CD4-positive, alpha-beta memory T cell (primary cell): ENCODE results near the gene FAM171A2. TPM values are rescaled to one million over a fixed set of nuclear protein-coding genes. Genes with fewer than 3 reads are reported as not detected.

Source experiments
- CTCF ChIA-PET: fragments of 350-600 bp; sonication (Branson Sonifier 250); formaldehyde crosslinking; loops from one replicate; lab custom pipeline; 2021; ENCODE audit warnings: inconsistent platforms; ENCODE audit not compliant: partially characterized antibody; lab: Charles Lee
- POLR2A ChIA-PET: fragments of 350-600 bp; sonication (Branson Sonifier 250); formaldehyde crosslinking; loops from one replicate; lab custom pipeline; 2021; ENCODE audit not compliant: partially characterized antibody; lab: Charles Lee
- DNase-seq, 5 donors: peaks; one replicate each; pipeline versions ENCODE4 v3.0.0 to v3.0.0-alpha.2; 2020 to 2022; ENCODE audit warnings: mixed read lengths in 1 of 5
- H3K27ac ChIP-seq: one replicate; pipeline ENCODE4 v1.7.0; 2013; ENCODE audit warnings: low read depth, low read length
- H3K27me3 ChIP-seq: 2 replicates; pipeline ENCODE4 v1.7.0; 2013; ENCODE audit warnings: mild to moderate bottlenecking, low read length, moderate library complexity; ENCODE audit not compliant: insufficient read depth
- H3K36me3 ChIP-seq: 2 replicates; pipeline ENCODE4 v1.7.0; 2013; ENCODE audit warnings: mild to moderate bottlenecking, low read length, moderate library complexity; ENCODE audit not compliant: insufficient read depth
- H3K4me1 ChIP-seq: 2 replicates; pipeline ENCODE4 v1.7.0; 2013; ENCODE audit warnings: mild to moderate bottlenecking, low read length, moderate library complexity; ENCODE audit not compliant: insufficient read depth
- H3K4me3 ChIP-seq, 2 donors: one replicate each; pipeline ENCODE4 v1.7.0; 2013; ENCODE audit warnings: low read length in 2 of 2, mild to moderate bottlenecking in 1 of 2
- H3K9me3 ChIP-seq, 2 donors: one replicate each; pipeline ENCODE4 v1.7.0; 2013; ENCODE audit warnings: low read length in 2 of 2, control low read depth in 1 of 2; ENCODE audit not compliant: control insufficient read depth in 1 of 2
- H3K27ac Mint-ChIP-seq, 7 donors: one replicate each; pipeline ENCODE4 v1.8.0; 2020 to 2021; ENCODE audit warnings: mixed read lengths in 7 of 7, mild to moderate bottlenecking in 6 of 7, inconsistent platforms in 3 of 7, moderate library complexity in 3 of 7
- H3K27me3 Mint-ChIP-seq, 2 donors: one replicate each; pipeline ENCODE4 v1.8.0; 2020 to 2021; ENCODE audit warnings: mixed read lengths in 2 of 2
- H3K36me3 Mint-ChIP-seq, 2 donors: one replicate each; pipeline ENCODE4 v1.8.0; 2020 to 2021; ENCODE audit warnings: mixed read lengths in 2 of 2, inconsistent platforms in 1 of 2, mild to moderate bottlenecking in 1 of 2
- H3K4me1 Mint-ChIP-seq, 4 donors: one replicate each; pipeline ENCODE4 v1.8.0; 2020 to 2021; ENCODE audit warnings: mixed read lengths in 4 of 4, mild to moderate bottlenecking in 1 of 4
- H3K4me3 Mint-ChIP-seq, 8 donors: one replicate each; pipeline ENCODE4 v1.8.0; 2020 to 2021; ENCODE audit warnings: mixed read lengths in 8 of 8, mild to moderate bottlenecking in 7 of 8, moderate library complexity in 6 of 8, inconsistent platforms in 3 of 8
- H3K9me3 Mint-ChIP-seq, 8 donors: one replicate each; pipeline ENCODE4 v1.8.0; 2020 to 2021; ENCODE audit warnings: mixed read lengths in 8 of 8, mild to moderate bottlenecking in 5 of 8, inconsistent platforms in 3 of 8, moderate library complexity in 1 of 8
- intact Hi-C: fragments of 100-400 bp; cut with micrococcal nuclease; formaldehyde crosslinking; loops from one replicate; pipeline ENCODE4 v1.15.1; 2023
- polyA plus RNA-seq, 2 donors: library from polyadenylated mRNA; unstranded; fragments of 300-500 nt; fragmentation: Illumina TruSeq; gene quantifications; one replicate each; pipeline ENCODE4 v1.2.3, GENCODE V29; 2021
- total RNA-seq, 2 experiments: library from RNA; stranded (reverse); gene quantifications; one replicate each; pipeline ENCODE4 v1.2.3, GENCODE V29; 2021

FAM171A2 gene
- total and polyA plus RNA-seq, 4 experiments from 2014 or later = 0.13 to 0.72 (median 0.52) TPM; not detected in 1

DNA sequence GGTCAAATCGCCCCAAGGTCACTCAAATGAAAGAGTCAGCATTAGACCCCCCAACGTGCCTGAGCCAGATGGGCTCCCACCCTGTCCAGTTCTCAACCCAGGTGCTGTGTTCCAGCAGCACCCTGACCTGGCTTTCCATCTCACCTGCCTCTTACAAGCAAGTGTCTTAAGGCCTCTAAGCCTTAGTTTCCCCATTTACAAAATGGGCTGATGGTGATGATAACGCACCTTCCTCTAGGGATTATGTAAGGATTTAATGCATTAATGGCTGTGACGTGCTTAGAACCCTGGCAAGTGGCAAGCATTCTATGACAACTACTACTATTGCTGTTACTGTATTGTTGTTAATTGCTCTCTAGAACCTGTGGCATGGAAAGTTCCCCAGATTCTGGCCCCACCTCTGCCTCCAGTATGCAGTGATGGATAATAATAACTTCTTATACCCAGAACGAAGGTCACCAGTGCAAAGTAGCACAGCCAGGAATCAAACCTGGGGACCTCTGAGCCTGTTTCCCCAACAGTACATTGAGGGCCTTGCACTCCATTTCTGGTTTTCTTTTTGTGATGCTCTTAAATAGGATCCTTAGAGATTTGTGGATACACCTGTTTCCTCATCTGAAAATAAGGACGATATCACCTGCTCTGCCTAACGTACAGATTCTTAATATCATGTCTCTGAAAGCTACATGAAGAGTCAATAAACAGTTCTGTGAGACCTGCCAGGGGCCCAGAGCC lies 35.8 kb downstream of the FAM171A2 start:
- POLR2A ChIA-PET = interaction anchor here (0.6 to 8.0 kb wide), 10 partner anchors 19 to 126 kb away, joined by 3 to 209 read pairs (median 9); partner anchors contain the start of genes RUNDC3A and UBTF

DNA sequence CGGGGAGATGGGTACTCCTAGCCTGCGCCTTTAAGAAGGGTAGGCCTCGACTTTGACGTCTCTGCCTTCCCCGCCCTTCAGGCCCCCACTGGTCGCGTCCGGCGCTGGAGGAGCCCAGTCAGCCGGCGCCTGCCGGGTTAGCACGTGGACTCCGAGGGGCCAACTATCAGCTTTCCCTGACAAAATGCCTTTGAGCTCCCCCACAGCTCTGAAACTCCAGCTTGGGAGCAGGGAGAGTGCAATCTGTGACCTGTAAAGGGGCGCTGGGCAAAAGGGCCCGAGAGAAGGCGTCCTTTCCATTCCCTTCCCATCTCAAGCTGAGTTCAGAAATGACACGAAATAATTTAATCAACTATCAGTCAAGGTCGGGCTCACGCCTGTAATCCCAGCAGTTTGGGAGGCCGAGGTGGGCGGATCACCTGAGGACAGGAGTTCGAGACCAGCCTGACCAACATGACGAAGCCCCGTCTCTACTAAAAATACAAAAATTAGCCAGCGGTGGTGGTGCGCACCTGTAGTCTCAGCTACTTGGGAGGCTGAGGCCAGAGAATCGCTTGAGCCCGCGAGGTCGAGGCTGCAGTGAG lies 36.7 kb downstream of the FAM171A2 start:
- Histone ChIP-seq H3K36me3 (no peaks in the 10 kb centered on the region), H3K27me3 (no peaks in the 10 kb centered on the region), H3K27ac (peak overlapping the region; percentile 46), H3K9me3 (no peaks in the 10 kb centered on the region), H3K4me3 (no peak overlapping the region), H3K4me1 (peaks cover 13% of the 10 kb centered on the region)
- H3K36me3 Mint-ChIP-seq = peaks cover 0 to 15% of the 10 kb centered on the region in 2 donors
- peak; percentile 92 to 96 (median 95) for DNase-seq
- peak overlapping the region; percentile 83 to 99 (median 91) for H3K27ac Mint-ChIP-seq
- no peaks in the 10 kb centered on the region for H3K27me3 Mint-ChIP-seq
- H3K9me3 Mint-ChIP-seq = no peaks in the 10 kb centered on the region
- intact Hi-C loops = loop anchor here (1.0 kb wide), 2 partner anchors 109 to 186 kb away; partner anchors contain the start of gene HROB
- POLR2A ChIA-PET = interaction anchor here (0.6 to 8.0 kb wide), 23 partner anchors 9 to 257 kb away, joined by 3 to 209 read pairs (median 5); partner anchors contain the start of genes ATXN7L3, G6PC3, GPATCH8 and GRN
- H3K4me3 Mint-ChIP-seq = peak overlapping the region; percentile 67 to 92 (median 80)
- peaks cover 12 to 43% (median 28%) of the 10 kb centered on the region in 4 donors for H3K4me1 Mint-ChIP-seq
- CTCF ChIA-PET = interaction anchor here (0.7 to 5.3 kb wide), 9 partner anchors 18 to 204 kb away, joined by 3 to 45 read pairs (median 5); partner anchors contain the start of genes GRN and HDAC5

More for the DNA sequence above, 35.8 kb downstream of the FAM171A2 start:
- Mint-ChIP-seq H3K4me3 (peak overlapping the region in 7 of 8 donors; percentile 24 to 66 (median 46)), H3K36me3 (peaks cover 0 to 11% of the 10 kb centered on the region in 2 donors), H3K9me3 (no peaks in the 10 kb centered on the region), H3K27ac (peak overlapping the region; percentile 53 to 82 (median 64)), H3K27me3 (no peaks in the 10 kb centered on the region), H3K4me1 (peaks cover 10 to 43% (median 25%) of the 10 kb centered on the region in 4 donors)
- H3K27ac ChIP-seq = no peak overlapping the region
- CTCF ChIA-PET = interaction anchor here (0.6 to 6.2 kb wide), 8 partner anchors 18 to 142 kb away, joined by 3 to 107 read pairs (median 4); partner anchors contain the start of genes GRN and TMUB2
- no peaks in the 10 kb centered on the region for H3K9me3 ChIP-seq
- no peaks in the 10 kb centered on the region for H3K27me3 ChIP-seq
- H3K4me3 ChIP-seq = no peak overlapping the region
- H3K4me1 ChIP-seq = peaks cover 13% of the 10 kb centered on the region
- intact Hi-C loops = no loop called here
- no peak for DNase-seq
- H3K36me3 ChIP-seq = no peaks in the 10 kb centered on the region

DNA sequence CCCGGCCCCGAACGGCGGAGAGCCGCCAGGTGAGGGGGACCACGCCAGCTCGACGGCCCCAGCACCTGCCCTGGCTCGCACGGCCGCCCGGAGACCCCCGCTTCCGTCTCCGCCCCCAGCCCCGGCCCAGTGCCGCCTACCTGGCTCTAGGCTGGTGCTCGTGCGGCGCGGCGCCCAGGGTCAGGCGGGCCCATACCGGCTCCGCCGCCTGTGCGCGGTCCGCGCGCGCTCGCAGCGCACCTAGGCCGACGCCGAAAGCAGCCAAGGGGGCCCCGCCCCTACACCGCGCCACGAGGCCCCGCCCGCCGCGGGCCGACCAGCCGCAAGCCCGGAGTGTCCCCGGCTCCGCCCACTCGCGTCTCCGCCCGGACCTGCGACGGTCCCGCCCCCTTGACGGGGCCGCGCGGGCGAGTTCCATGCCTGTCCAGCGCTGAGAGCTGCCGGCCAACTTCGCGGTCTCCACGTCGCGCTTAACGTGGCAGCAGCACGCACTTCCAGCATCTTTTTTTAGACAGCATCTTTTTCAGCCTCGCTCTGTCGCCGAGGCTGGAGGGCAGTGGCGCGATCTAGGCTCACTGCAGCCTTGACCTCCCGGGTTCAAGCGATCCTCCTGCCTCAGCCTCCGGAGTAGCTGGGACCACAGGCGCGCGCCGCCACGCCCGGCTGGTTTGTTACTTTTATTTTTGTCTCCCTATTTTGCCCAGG lies 38.9 kb downstream of the FAM171A2 start, which contains the start of gene SLC25A39:
TSS of gene SLC25A39 (minus strand) at position 253 of the 705 bp plus-strand sequence. CDS start 1,261 bp downstream, outside the sequence.
- DNase-seq = peak; percentile 88 to 98 (median 94)
- H3K27me3 ChIP-seq = no peaks in the 10 kb centered on the region
- peaks cover 10% of the 10 kb centered on the region for H3K36me3 ChIP-seq
- Mint-ChIP-seq H3K27ac (peak within 1 kb of the TSS; percentile 97 to 99 (median 98)), H3K4me3 (peak within 1 kb of the TSS; percentile 91 to 96 (median 92)), H3K36me3 (peaks cover under 1 to 22% of the 10 kb centered on the region in 2 donors), H3K27me3 (no peaks in the 10 kb centered on the region), H3K9me3 (no peaks in the 10 kb centered on the region), H3K4me1 (peaks cover 7 to 41% (median 23%) of the 10 kb centered on the region in 4 donors)
- CTCF ChIA-PET = interaction anchor here (0.5 to 5.3 kb wide), 4 partner anchors 20 to 139 kb away, joined by 3 to 45 read pairs (median 7); partner anchors contain the start of genes GRN and UBTF
- intact Hi-C loops = loop anchor here (1.0 kb wide), 4 partner anchors 16 to 201 kb away; partner anchors contain the start of genes HDAC5, RUNDC3A and TMUB2
- POLR2A ChIA-PET = interaction anchor here (0.7 to 8.0 kb wide), 14 partner anchors 9 to 202 kb away, joined by 3 to 209 read pairs (median 6); partner anchors contain the start of genes ATXN7L3, GRN, HDAC5 and RUNDC3A
- no peaks in the 10 kb centered on the region for H3K9me3 ChIP-seq
- H3K4me3 ChIP-seq = peak within 1 kb of the TSS; percentile 47 to 76
- H3K4me1 ChIP-seq = peaks cover 13% of the 10 kb centered on the region
- H3K27ac ChIP-seq = peak within 1 kb of the TSS; percentile 91

DNA sequence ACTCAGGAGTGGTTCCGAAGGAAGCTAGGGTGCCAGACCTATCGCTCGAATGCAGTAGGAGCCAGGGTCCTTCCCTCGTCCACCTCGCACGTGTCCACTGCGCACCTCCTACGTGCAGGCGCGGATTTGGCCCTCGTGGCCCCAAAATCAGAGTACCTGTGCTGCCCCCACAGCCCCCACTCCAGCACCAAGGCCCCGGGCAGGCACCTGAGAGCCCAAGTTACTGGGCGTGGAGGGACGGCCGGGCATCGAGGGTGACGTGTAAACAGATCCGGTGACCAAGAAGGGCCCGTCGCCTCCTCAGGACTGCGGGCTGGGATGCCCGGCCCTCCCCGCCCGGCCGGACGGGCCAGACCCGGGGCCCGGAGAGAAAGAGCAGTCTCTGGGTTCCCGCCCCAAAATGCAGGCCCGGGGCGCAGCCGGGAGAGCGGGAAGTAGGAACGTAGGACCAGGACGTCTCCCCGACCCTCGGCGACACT lies 39.5 kb downstream of the FAM171A2 start:
- peaks cover 6 to 26% of the 10 kb centered on the region in 2 donors for H3K36me3 Mint-ChIP-seq
- no peaks in the 10 kb centered on the region for H3K27me3 ChIP-seq
- POLR2A ChIA-PET = interaction anchor here (0.7 to 8.0 kb wide), 10 partner anchors 9 to 201 kb away, joined by 3 to 209 read pairs (median 10); partner anchors contain the start of genes ATXN7L3, HDAC5, TMUB2 and UBTF
- peak overlapping the region; percentile 47 to 76 for H3K4me3 ChIP-seq
- H3K9me3 Mint-ChIP-seq = no peaks in the 10 kb centered on the region
- no peaks in the 10 kb centered on the region for H3K9me3 ChIP-seq
- peak overlapping the region; percentile 91 for H3K27ac ChIP-seq
- no peaks in the 10 kb centered on the region for H3K27me3 Mint-ChIP-seq
- H3K4me3 Mint-ChIP-seq = peak overlapping the region; percentile 74 to 93 (median 82)
- H3K4me1 ChIP-seq = peaks cover 13% of the 10 kb centered on the region
- peaks cover 7 to 41% (median 23%) of the 10 kb centered on the region in 4 donors for H3K4me1 Mint-ChIP-seq
- intact Hi-C loops = loop anchor here (1.0 kb wide), 4 partner anchors 16 to 201 kb away; partner anchors contain the start of genes HDAC5, RUNDC3A and TMUB2
- H3K36me3 ChIP-seq = peaks cover 13% of the 10 kb centered on the region
- DNase-seq = no peak
- CTCF ChIA-PET = interaction anchor here (0.5 to 5.3 kb wide), 4 partner anchors 21 to 139 kb away, joined by 3 to 45 read pairs (median 7); partner anchors contain the start of genes GRN and UBTF
- H3K27ac Mint-ChIP-seq = peak overlapping the region in 6 of 7 donors; percentile 29 to 80 (median 52)

DNA sequence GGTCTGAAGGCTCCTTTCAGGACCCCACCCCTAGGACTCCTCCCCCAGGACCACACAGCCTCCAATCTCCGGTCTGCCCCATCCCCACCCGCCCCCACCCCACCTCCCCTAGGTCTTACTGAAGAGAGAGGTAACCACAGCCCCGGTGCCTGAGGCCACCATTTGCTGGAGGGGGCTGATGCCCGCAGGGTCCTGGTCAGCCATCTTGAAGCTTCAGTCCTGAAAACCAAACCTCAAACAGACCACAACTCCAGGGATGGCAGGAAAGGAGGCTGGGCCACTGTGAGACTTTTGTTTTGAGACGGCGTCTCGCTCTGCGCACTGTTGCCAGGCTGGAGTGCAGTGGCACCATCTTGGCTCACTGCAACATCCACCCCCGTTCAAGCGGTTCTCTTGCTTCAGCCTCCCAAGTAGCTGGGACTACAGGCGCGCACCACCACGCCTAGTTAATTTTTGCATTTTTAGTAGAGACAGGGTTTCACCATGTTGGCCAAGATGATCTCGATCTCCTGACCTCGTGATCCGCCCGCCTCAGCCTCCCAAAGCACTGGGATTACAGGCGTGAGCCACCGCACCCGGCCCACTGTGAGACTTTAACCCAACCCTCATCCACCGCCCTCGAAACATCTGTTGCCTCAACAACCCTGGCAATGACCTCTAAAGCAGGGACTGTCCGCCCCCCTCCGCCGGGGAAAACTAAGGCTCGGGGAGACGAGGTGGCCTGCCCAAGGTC lies 40.1 kb downstream of the FAM171A2 start:
- Mint-ChIP-seq H3K4me3 (peak overlapping the region; percentile 74 to 87 (median 81)), H3K4me1 (peaks cover 7 to 41% (median 23%) of the 10 kb centered on the region in 4 donors), H3K27me3 (no peaks in the 10 kb centered on the region), H3K36me3 (peaks cover 6 to 27% of the 10 kb centered on the region in 2 donors), H3K27ac (peak overlapping the region; percentile 15 to 81 (median 53)), H3K9me3 (no peaks in the 10 kb centered on the region)
- no peak for DNase-seq
- intact Hi-C loops = loop anchor here (1.0 kb wide), 4 partner anchors 15 to 200 kb away; partner anchors contain the start of genes HDAC5, RUNDC3A and TMUB2
- peak overlapping the region; percentile 91 for H3K27ac ChIP-seq
- ChIA-PET CTCF (interaction anchor here (0.5 to 5.3 kb wide), 4 partner anchors 22 to 138 kb away, joined by 3 to 45 read pairs (median 7); partner anchors contain the start of genes GRN and UBTF), POLR2A (interaction anchor here (1.8 to 8.0 kb wide), 6 partner anchors 8 to 138 kb away, joined by 5 to 209 read pairs (median 40); partner anchors contain the start of genes ATXN7L3, TMUB2 and UBTF)
- H3K36me3 ChIP-seq = peaks cover 13% of the 10 kb centered on the region
- no peaks in the 10 kb centered on the region for H3K9me3 ChIP-seq
- no peaks in the 10 kb centered on the region for H3K27me3 ChIP-seq
- peak overlapping the region; percentile 47 to 76 for H3K4me3 ChIP-seq
- H3K4me1 ChIP-seq = peaks cover 13% of the 10 kb centered on the region
